GM12878 (cell line): ENCODE data around the gene EML5. TPM values are rescaled to one million over a fixed set of nuclear protein-coding genes. Genes with fewer than 3 reads are reported as not detected.

ENCODE experiments used
- CBX3 ChIP-seq: fragments of 200-600 bp; sonication (generic); IDR thresholded peaks from 2 replicates; pipeline ENCODE4 v1.6.1; 2016; ENCODE audit warnings: low read depth, borderline replicate concordance
- EP300 ChIP-seq, 2 experiments: fragments of 150-350 bp in 1 of 2; IDR thresholded peaks; 2 replicates each; pipeline ENCODE4 v1.6.1; 2011 to 2012; ENCODE audit warnings: low read depth in 2 of 2, low read length in 2 of 2, borderline replicate concordance in 1 of 2, improper control_type of control experiment in 1 of 2, inconsistent platforms in 1 of 2; ENCODE audit not compliant: control insufficient read depth in 1 of 2
- HDAC2 ChIP-seq: fragments of 200-600 bp; sonication (generic); IDR thresholded peaks from 2 replicates; pipeline ENCODE4 v1.6.1; 2017
- PML ChIP-seq: IDR thresholded peaks from 2 replicates; pipeline ENCODE4 v1.6.1; 2012; ENCODE audit warnings: low read length, inconsistent platforms
- POU2F2 ChIP-seq: IDR thresholded peaks from 3 replicates; pipeline ENCODE4 v1.6.1; 2011; ENCODE audit warnings: low read depth, mild to moderate bottlenecking, low read length, borderline replicate concordance
- RUNX3 ChIP-seq: IDR thresholded peaks from 2 replicates; pipeline ENCODE4 v1.6.1; 2012; ENCODE audit warnings: low read length, inconsistent platforms
- SIN3A ChIP-seq: IDR thresholded peaks from 2 replicates; pipeline ENCODE4 v1.6.1; 2012; ENCODE audit warnings: low read depth, low read length, improper control_type of control experiment
- SRF ChIP-seq, 2 experiments: IDR thresholded peaks; 2 replicates each; pipeline ENCODE4 v1.6.1; 2011; ENCODE audit warnings: low read depth in 2 of 2, low read length in 2 of 2, mild to moderate bottlenecking in 1 of 2, moderate library complexity in 1 of 2
- SUPT20H ChIP-seq: IDR thresholded peaks from 2 replicates; pipeline ENCODE4 v1.6.1; 2011; ENCODE audit warnings: low read depth, mild to moderate bottlenecking, low read length, moderate library complexity, borderline replicate concordance; ENCODE audit not compliant: control insufficient read depth
- SUZ12 ChIP-seq: fragments of 200-600 bp; sonication (generic); IDR thresholded peaks from one replicate; pipeline ENCODE4 v1.6.1; 2018; ENCODE audit warnings: antibody characterized with exemption, mild to moderate bottlenecking; ENCODE audit not compliant: unreplicated experiment
- TBL1XR1 ChIP-seq: IDR thresholded peaks from 2 replicates; pipeline ENCODE4 v1.6.1; 2012; ENCODE audit warnings: low read depth, low read length, improper control_type of control experiment
- WRNIP1 ChIP-seq: IDR thresholded peaks from 2 replicates; pipeline ENCODE4 v1.6.1; 2011; ENCODE audit warnings: low read depth, low read length, improper control_type of control experiment, borderline replicate concordance
- polyA plus RNA-seq, 11 experiments: library from polyadenylated mRNA; depleted of rRNA in 4 of 11; unstranded in 6 of 11; stranded (reverse) in 5 of 11; fragments of >200 nt; fragmentation: Nextera tagmentation in 4 of 11; fragmentation: Illumina TruSeq in 1 of 11; extraction: Ambion mirVana in 4 of 11; extraction: Trizol in 1 of 11; gene quantifications; 1 replicate in 1 of 11; 2 replicates in 10 of 11; pipeline versions ENCODE4 v1.2.1 to v1.2.3, GENCODE V29; 2011 to 2016; ENCODE audit warnings: inconsistent platforms in 2 of 11, missing spikeins in 2 of 11, low read depth in 1 of 11
- total RNA-seq, 4 experiments: library from RNA; depleted of rRNA in 3 of 4; stranded (reverse); fragments of >200 nt in 3 of 4; fragmentation: Illumina TruSeq in 1 of 4; extraction: Trizol in 1 of 4; gene quantifications; 2 replicates each; pipeline versions ENCODE4 v1.2.1 to v1.2.3, GENCODE V29; 2013 to 2021
- TF ChIP-seq, protein P1 (sequence below): IDR thresholded peaks from 2 replicates; pipeline ENCODE4 v1.6.1; 2011; ENCODE audit warnings: borderline replicate concordance, low read depth, mild to moderate bottlenecking, moderate library complexity, low read length; ENCODE audit not compliant: insufficient read depth, poor library complexity, severe bottlenecking
- TF ChIP-seq, protein P2 (sequence below): fragments of 450-650 bp; IDR thresholded peaks from 2 replicates; pipeline ENCODE4 v1.6.1; 2016; ENCODE audit warnings: mild to moderate bottlenecking
- TF ChIP-seq, protein P3 (sequence below): fragments of 450-650 bp; formaldehyde crosslinking; IDR thresholded peaks from 2 replicates; pipeline ENCODE4 v1.4.0; 2020; ENCODE audit warnings: mild to moderate bottlenecking, moderate library complexity
- TF ChIP-seq, protein P4 (sequence below): IDR thresholded peaks from 2 replicates; pipeline ENCODE4 v1.6.1; 2011; ENCODE audit warnings: low read depth, low read length, improper control_type of control experiment, borderline replicate concordance
- TF ChIP-seq, protein P5 (sequence below): fragments of 450-650 bp; IDR thresholded peaks from 2 replicates; pipeline ENCODE4 v1.6.1; 2017; ENCODE audit warnings: mild to moderate bottlenecking, moderate library complexity

Gene EML5
- total and polyA plus RNA-seq, 10 of the 15 experiments (the other 5 are each of a cell fraction or from before 2014, with no cell fraction given): 0.08 to 0.35 (median 0.22) TPM; not detected in 1

DNA sequence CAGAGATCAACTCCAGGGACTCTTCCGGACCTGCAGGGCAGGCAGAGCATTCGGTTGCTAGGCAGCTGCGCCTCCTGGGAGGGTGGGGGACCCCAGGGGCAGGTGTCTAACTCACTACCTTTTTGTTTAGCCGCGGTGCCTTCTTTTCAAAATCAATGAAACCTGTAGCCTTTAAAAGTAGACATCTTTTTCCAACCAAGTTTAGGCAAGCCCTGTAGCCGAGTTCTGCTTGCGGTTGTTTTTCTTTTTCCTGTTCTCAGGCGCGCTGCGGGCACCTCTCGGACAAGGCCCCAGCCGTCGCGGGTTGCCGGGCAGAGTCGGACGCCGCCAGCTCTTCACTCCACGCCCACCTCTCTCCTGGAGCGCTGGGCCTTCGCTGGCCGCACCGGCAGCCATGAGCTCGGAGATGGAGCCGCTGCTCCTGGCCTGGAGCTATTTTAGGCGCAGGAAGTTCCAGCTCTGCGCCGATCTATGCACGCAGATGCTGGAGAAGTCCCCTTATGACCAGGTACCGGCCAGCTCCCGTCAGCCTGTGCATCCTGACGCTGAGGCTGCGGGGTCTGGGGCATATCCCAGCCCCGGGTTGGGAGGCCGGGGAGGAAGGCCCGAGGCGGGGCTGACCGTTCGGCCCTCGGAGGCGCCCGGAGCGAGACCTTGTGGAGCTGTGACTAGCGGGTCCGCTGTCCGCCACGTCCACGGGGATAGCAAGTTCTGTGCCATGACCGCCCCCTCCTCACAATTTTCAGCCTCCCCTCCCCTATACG, 31.7 kb upstream of the EML5 start, which contains the start of gene TTC8 (continued):
- TF ChIP-seq, protein P1, sequence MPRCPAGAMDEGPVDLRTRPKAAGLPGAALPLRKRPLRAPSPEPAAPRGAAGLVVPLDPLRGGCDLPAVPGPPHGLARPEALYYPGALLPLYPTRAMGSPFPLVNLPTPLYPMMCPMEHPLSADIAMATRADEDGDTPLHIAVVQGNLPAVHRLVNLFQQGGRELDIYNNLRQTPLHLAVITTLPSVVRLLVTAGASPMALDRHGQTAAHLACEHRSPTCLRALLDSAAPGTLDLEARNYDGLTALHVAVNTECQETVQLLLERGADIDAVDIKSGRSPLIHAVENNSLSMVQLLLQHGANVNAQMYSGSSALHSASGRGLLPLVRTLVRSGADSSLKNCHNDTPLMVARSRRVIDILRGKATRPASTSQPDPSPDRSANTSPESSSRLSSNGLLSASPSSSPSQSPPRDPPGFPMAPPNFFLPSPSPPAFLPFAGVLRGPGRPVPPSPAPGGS: no peak
- no peak for TF ChIP-seq SUZ12
- TF ChIP-seq, protein P2, sequence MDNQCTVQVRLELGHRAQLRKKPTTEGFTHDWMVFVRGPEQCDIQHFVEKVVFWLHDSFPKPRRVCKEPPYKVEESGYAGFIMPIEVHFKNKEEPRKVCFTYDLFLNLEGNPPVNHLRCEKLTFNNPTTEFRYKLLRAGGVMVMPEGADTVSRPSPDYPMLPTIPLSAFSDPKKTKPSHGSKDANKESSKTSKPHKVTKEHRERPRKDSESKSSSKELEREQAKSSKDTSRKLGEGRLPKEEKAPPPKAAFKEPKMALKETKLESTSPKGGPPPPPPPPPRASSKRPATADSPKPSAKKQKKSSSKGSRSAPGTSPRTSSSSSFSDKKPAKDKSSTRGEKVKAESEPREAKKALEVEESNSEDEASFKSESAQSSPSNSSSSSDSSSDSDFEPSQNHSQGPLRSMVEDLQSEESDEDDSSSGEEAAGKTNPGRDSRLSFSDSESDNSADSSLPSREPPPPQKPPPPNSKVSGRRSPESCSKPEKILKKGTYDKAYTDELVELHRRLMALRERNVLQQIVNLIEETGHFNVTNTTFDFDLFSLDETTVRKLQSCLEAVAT: peak; percentile 66
- TF ChIP-seq TBL1XR1: no peak
- TF ChIP-seq HDAC2: no peak
- no peak for TF ChIP-seq SUPT20H
- peak; percentile 75; the same call in 1 of the 2 replicates for TF ChIP-seq SIN3A
- no peak for TF ChIP-seq EP300 (IDR thresholded peaks at IDR 0.05; ENCODE audit: borderline replicate concordance in 1 of 2, control insufficient read depth in 1 of 2, low read depth in 2 of 2, low read length in 2 of 2)
- TF ChIP-seq POU2F2: no peak
- TF ChIP-seq, protein P3, sequence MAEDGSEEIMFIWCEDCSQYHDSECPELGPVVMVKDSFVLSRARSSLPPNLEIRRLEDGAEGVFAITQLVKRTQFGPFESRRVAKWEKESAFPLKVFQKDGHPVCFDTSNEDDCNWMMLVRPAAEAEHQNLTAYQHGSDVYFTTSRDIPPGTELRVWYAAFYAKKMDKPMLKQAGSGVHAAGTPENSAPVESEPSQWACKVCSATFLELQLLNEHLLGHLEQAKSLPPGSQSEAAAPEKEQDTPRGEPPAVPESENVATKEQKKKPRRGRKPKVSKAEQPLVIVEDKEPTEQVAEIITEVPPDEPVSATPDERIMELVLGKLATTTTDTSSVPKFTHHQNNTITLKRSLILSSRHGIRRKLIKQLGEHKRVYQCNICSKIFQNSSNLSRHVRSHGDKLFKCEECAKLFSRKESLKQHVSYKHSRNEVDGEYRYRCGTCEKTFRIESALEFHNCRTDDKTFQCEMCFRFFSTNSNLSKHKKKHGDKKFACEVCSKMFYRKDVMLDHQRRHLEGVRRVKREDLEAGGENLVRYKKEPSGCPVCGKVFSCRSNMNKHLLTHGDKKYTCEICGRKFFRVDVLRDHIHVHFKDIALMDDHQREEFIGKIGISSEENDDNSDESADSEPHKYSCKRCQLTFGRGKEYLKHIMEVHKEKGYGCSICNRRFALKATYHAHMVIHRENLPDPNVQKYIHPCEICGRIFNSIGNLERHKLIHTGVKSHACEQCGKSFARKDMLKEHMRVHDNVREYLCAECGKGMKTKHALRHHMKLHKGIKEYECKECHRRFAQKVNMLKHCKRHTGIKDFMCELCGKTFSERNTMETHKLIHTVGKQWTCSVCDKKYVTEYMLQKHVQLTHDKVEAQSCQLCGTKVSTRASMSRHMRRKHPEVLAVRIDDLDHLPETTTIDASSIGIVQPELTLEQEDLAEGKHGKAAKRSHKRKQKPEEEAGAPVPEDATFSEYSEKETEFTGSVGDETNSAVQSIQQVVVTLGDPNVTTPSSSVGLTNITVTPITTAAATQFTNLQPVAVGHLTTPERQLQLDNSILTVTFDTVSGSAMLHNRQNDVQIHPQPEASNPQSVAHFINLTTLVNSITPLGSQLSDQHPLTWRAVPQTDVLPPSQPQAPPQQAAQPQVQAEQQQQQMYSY (CRISPR knock-in tag): no peak
- TF ChIP-seq WRNIP1: no peak
- TF ChIP-seq CBX3: no peak
- no peak for TF ChIP-seq PML
- 0 out of 4 replicates have a peak, but pooled peaks of 1 of the 2 experiments have one; percentile 3 for TF ChIP-seq SRF (IDR thresholded peaks at IDR 0.05; ENCODE audit: low read depth in 2 of 2, low read length in 2 of 2)
- TF ChIP-seq, protein P4, sequence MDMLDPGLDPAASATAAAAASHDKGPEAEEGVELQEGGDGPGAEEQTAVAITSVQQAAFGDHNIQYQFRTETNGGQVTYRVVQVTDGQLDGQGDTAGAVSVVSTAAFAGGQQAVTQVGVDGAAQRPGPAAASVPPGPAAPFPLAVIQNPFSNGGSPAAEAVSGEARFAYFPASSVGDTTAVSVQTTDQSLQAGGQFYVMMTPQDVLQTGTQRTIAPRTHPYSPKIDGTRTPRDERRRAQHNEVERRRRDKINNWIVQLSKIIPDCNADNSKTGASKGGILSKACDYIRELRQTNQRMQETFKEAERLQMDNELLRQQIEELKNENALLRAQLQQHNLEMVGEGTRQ: no peak
- peak; percentile 80 for TF ChIP-seq RUNX3
- TF ChIP-seq, protein P5, sequence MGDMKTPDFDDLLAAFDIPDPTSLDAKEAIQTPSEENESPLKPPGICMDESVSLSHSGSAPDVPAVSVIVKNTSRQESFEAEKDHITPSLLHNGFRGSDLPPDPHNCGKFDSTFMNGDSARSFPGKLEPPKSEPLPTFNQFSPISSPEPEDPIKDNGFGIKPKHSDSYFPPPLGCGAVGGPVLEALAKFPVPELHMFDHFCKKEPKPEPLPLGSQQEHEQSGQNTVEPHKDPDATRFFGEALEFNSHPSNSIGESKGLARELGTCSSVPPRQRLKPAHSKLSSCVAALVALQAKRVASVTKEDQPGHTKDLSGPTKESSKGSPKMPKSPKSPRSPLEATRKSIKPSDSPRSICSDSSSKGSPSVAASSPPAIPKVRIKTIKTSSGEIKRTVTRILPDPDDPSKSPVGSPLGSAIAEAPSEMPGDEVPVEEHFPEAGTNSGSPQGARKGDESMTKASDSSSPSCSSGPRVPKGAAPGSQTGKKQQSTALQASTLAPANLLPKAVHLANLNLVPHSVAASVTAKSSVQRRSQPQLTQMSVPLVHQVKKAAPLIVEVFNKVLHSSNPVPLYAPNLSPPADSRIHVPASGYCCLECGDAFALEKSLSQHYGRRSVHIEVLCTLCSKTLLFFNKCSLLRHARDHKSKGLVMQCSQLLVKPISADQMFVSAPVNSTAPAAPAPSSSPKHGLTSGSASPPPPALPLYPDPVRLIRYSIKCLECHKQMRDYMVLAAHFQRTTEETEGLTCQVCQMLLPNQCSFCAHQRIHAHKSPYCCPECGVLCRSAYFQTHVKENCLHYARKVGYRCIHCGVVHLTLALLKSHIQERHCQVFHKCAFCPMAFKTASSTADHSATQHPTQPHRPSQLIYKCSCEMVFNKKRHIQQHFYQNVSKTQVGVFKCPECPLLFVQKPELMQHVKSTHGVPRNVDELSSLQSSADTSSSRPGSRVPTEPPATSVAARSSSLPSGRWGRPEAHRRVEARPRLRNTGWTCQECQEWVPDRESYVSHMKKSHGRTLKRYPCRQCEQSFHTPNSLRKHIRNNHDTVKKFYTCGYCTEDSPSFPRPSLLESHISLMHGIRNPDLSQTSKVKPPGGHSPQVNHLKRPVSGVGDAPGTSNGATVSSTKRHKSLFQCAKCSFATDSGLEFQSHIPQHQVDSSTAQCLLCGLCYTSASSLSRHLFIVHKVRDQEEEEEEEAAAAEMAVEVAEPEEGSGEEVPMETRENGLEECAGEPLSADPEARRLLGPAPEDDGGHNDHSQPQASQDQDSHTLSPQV: no peak
